Breast epithelium (tissue), 3 donors: ENCODE measurements around the gene CALML3.

ENCODE experiments used
- CTCF ChIP-seq, 3 donors: fragments of 450-650 bp; IDR thresholded peaks; one replicate each; pipeline ENCODE4 v1.5.1; 2016 to 2017; ENCODE audit warnings: antibody characterized with exemption in 3 of 3, mild to moderate bottlenecking in 3 of 3, moderate library complexity in 3 of 3
- POLR2A ChIP-seq: fragments of 450-650 bp; IDR thresholded peaks from one replicate; pipeline ENCODE4 v1.6.1; 2016; ENCODE audit warnings: antibody characterized with exemption, mild to moderate bottlenecking, moderate library complexity

GRCh38 chr10:5556576-5556975 is 31.8 kb downstream of the CALML3 start:
- TF ChIP-seq POLR2A (no peak), CTCF (IDR thresholded peaks at IDR 0.05) (no peak)
